OCI-LY1 (cell line): ENCODE data around the gene DDX53.

ENCODE experiments used
- H2AFZ ChIP-seq: fragments of 200-600 bp; sonication (generic), shearing (Covaris generic); 2 replicates; pipeline ENCODE4 v1.6.0; 2014; ENCODE audit warnings: antibody characterized with exemption, mild to moderate bottlenecking, low read length
- H3F3A ChIP-seq: fragments of 200-600 bp; sonication (generic), shearing (Covaris generic); 2 replicates; pipeline ENCODE4 v1.6.0; 2014; ENCODE audit warnings: mild to moderate bottlenecking, antibody characterized with exemption, low read length, moderate library complexity; ENCODE audit not compliant: insufficient read depth
- H3K27ac ChIP-seq: fragments of 200-600 bp; sonication (generic); 2 replicates; pipeline ENCODE4 v1.5.1; 2014; ENCODE audit warnings: low read length, mixed run types, mild to moderate bottlenecking, low read depth; ENCODE audit not compliant: poor library complexity, severe bottlenecking
- H3K27me3 ChIP-seq: fragments of 200-600 bp; sonication (generic); 2 replicates; pipeline ENCODE4 v1.6.0; 2014; ENCODE audit warnings: antibody characterized with exemption, mild to moderate bottlenecking, low read length, moderate library complexity; ENCODE audit not compliant: insufficient read depth
- H3K36me3 ChIP-seq: fragments of 200-600 bp; sonication (generic); 2 replicates; pipeline ENCODE4 v1.6.1; 2014; ENCODE audit warnings: mild to moderate bottlenecking, antibody characterized with exemption, low read length, moderate library complexity, mixed read lengths; ENCODE audit not compliant: insufficient read depth
- H3K4me1 ChIP-seq: fragments of 200-600 bp; sonication (generic); 2 replicates; pipeline ENCODE4 v1.5.1; 2014; ENCODE audit warnings: mild to moderate bottlenecking, low read length, moderate library complexity; ENCODE audit not compliant: insufficient read depth, severe bottlenecking
- H3K4me2 ChIP-seq: fragments of 200-600 bp; sonication (generic), shearing (Covaris generic); 2 replicates; pipeline ENCODE4 v1.6.1; 2014; ENCODE audit warnings: low read length
- H3K4me3 ChIP-seq: fragments of 200-600 bp; sonication (generic); 2 replicates; pipeline ENCODE4 v1.5.1; 2014; ENCODE audit warnings: low read length, low read depth, mild to moderate bottlenecking, mixed read lengths; ENCODE audit not compliant: poor library complexity, severe bottlenecking
- H3K79me2 ChIP-seq: fragments of 200-600 bp; shearing (Covaris generic); 2 replicates; pipeline ENCODE4 v1.6.1; 2016; ENCODE audit warnings: mixed run types, low read length, mixed read lengths; ENCODE audit not compliant: insufficient read depth
- H3K9ac ChIP-seq: fragments of 200-600 bp; sonication (generic), shearing (Covaris generic); 2 replicates; pipeline ENCODE4 v1.6.1; 2014; ENCODE audit warnings: mild to moderate bottlenecking, low read length, mixed read lengths
- H3K9me2 ChIP-seq: fragments of 200-600 bp; sonication (generic), shearing (Covaris generic); 2 replicates; pipeline ENCODE4 v1.6.1; 2014; ENCODE audit warnings: low read depth, mild to moderate bottlenecking, low read length, mixed read lengths
- H3K9me3 ChIP-seq: fragments of 200-600 bp; shearing (Covaris generic); 2 replicates; pipeline ENCODE4 v1.6.1; 2014; ENCODE audit warnings: low read length, mixed read lengths
- H4K20me1 ChIP-seq: fragments of 200-600 bp; sonication (generic), shearing (Covaris generic); 2 replicates; pipeline ENCODE4 v1.6.0; 2016; ENCODE audit warnings: mild to moderate bottlenecking, low read length; ENCODE audit not compliant: insufficient read depth
- CTCF ChIP-seq: fragments of 200-600 bp; sonication (generic), shearing (Covaris generic); IDR thresholded peaks from 2 replicates; pipeline ENCODE4 v1.5.1; 2017; ENCODE audit warnings: mild to moderate bottlenecking, antibody characterized with exemption, low read length, moderate library complexity, mixed read lengths
- EZH2 ChIP-seq: fragments of 200-600 bp; sonication (generic), shearing (Covaris generic); IDR thresholded peaks from 2 replicates; pipeline ENCODE4 v1.8.0; 2017; ENCODE audit warnings: borderline replicate concordance, mixed run types, mild to moderate bottlenecking, antibody characterized with exemption, low read length, moderate library complexity, mixed read lengths

Gene DDX53

DNA sequence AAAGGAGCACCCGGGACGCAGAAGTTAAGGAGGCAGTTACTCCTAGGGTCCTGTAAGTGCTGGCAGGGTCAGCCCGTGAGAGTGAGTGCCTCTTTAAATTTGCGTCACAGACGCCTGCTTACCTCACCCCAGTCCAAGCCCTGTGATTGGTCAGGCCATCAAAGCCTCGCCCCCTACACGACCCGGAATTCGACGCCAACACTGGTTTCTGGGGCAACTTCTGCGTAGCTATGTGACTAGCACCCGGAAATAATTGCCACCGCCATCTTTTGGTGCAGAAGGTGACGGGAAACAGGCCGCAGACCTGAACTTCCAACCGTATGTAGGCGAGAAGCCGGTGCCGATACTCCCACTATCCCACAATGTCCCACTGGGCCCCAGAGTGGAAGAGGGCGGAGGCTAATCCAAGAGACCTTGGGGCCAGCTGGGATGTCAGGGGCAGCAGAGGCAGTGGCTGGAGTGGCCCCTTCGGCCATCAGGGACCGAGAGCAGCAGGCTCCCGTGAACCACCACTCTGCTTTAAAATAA is at the start of gene DDX53:
DDX53 (plus strand) TSS at position 265 of the 528 bp plus-strand sequence; CDS start at position 363, 98 bp downstream.
- Histone ChIP-seq H2AFZ (no peak within 1 kb of the TSS), H3K27ac (no peak within 1 kb of the TSS)
- TF ChIP-seq EZH2 (no peak), CTCF (no peak)

DNA sequence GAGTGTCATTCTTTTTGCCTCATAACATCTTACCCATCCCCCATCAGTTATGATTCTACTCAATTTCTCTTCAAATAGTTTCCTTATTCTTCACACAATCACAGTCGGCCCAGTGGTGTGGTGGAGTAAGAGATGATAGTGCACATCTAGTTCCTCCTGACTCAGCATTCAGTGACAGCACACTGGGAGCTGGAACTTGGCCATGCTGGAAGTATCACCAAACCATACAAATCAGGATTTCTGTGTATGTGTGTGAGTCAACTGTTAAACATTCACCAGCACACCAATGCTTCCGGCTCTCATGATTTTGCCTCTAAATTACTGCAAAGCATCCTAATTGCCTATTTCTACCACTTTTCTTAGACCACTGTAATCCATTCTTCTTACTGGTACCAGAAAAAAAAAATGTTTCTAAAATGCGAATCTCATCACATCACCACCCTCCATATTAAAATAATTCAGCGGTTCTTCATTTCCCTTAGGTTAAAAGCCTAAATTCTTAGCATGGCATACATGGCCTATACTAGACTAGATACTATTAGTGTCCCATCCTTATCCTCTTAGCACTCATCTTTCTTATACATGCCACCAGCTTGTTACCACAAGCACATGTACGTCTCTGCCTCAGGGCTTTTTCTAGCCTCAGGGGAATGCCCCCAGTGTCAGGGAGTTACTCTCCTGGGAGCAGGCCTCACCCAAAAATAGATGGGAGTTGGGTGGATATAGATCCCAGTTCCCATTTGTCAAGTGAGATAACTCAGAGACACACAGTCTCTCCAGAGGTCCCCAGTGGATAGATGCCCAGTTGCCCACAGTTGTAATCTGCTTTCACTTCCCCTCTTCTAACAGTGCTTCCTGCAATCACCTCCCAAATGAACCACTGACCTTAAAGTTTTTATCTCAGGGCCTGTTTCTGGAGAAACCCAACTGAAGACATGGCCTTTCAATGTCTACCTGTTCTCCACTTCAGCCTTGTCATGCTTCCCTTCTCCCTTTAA is 49.2 kb upstream of the DDX53 start:
- TF ChIP-seq EZH2, result no peak
- no peak for TF ChIP-seq CTCF
- Histone ChIP-seq H3K9me2 (no peaks in the 10 kb centered on the region), H3K79me2 (no peaks in the 10 kb centered on the region), H3K9ac (no peak overlapping the region), H3K9me3 (no peaks in the 10 kb centered on the region), H3K4me2 (no peak overlapping the region), H2AFZ (no peak overlapping the region), H3K27ac (no peak overlapping the region), H4K20me1 (no peaks in the 10 kb centered on the region), H3K36me3 (no peaks in the 10 kb centered on the region), H3F3A (no peaks in the 10 kb centered on the region), H3K4me1 (no peaks in the 10 kb centered on the region), H3K4me3 (no peak overlapping the region), H3K27me3 (no peaks in the 10 kb centered on the region)

More for the DNA sequence above, at the start of gene DDX53:
- no peaks in the 10 kb centered on the region for H3K4me1 ChIP-seq
- H4K20me1 ChIP-seq, result no peaks in the 10 kb centered on the region
- H3K9me2 ChIP-seq, result no peaks in the 10 kb centered on the region
- H3K4me2 ChIP-seq, result no peak within 1 kb of the TSS
- no peaks in the 10 kb centered on the region for H3K9me3 ChIP-seq
- H3K4me3 ChIP-seq, result no peak within 1 kb of the TSS
- H3K27me3 ChIP-seq, result no peaks in the 10 kb centered on the region
- no peaks in the 10 kb centered on the region for H3K79me2 ChIP-seq
- H3K36me3 ChIP-seq, result no peaks in the 10 kb centered on the region
- H3F3A ChIP-seq, result no peaks in the 10 kb centered on the region
- H3K9ac ChIP-seq, result no peak within 1 kb of the TSS

DNA sequence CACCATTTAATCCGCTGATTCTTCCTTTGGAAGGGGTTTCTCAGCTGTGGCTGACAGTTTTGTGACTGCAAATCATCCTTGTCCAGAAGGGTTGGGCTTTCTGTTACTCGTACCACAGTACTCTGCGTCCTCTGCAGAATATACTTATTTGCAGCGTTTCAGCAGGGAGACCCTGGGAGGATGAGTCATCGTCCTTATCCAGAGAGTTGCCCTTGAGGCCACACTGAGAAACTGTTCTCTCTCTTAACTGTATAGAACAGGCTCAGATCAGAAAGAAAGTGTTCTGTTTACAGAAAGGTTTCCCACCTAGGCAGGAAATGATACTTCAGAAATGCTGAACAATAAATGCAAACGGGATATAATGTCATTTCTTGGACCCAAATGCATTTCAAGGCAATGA is 47.8 kb upstream of the DDX53 start:
- H3K36me3 ChIP-seq, result no peaks in the 10 kb centered on the region
- H3K4me3 ChIP-seq, result no peak overlapping the region
- H3K4me2 ChIP-seq, result no peak overlapping the region
- H4K20me1 ChIP-seq, result no peaks in the 10 kb centered on the region
- no peaks in the 10 kb centered on the region for H3K79me2 ChIP-seq
- no peak overlapping the region for H3K9ac ChIP-seq
- no peak overlapping the region for H3K27ac ChIP-seq
- no peaks in the 10 kb centered on the region for H3K27me3 ChIP-seq
- no peaks in the 10 kb centered on the region for H3K4me1 ChIP-seq
- H3K9me3 ChIP-seq, result no peaks in the 10 kb centered on the region
- no peak overlapping the region for H2AFZ ChIP-seq
- H3F3A ChIP-seq, result no peaks in the 10 kb centered on the region
- H3K9me2 ChIP-seq, result no peaks in the 10 kb centered on the region
- no peak for TF ChIP-seq EZH2
- TF ChIP-seq CTCF, result no peak
